Omental fat pad (tissue), 4 donors: ENCODE data around the gene UCN. TPM values are rescaled to one million over a fixed set of nuclear protein-coding genes. Genes with fewer than 3 reads are reported as not detected.
"Not testable (repeated sequence)": the region's sequence is repeated elsewhere in the genome, so short reads cannot be mapped to it uniquely, and the experiment has no call there.

Source experiments
- ATAC-seq: fragments of 150-250 bp; one replicate; pipeline ENCODE4 v1.9.1; 2016; ENCODE audit warnings: mild to moderate bottlenecking, moderate library complexity; ENCODE audit not compliant: low FRiP score
- DNase-seq: peaks from one replicate; pipeline ENCODE4 v3.0.0-alpha.2; 2019; ENCODE audit warnings: low spot score
- total RNA-seq, 4 donors: library from RNA; depleted of rRNA; stranded (reverse); fragments of >200 nt; gene quantifications; one replicate each; pipeline ENCODE4 v1.1.0, GENCODE V29; 2016
- TF ChIP-seq, protein P1 (sequence below), 3 donors: fragments of 450-650 bp; IDR thresholded peaks; one replicate each; pipeline ENCODE4 v1.5.1; 2016 to 2017; ENCODE audit warnings: antibody characterized with exemption in 3 of 3, mild to moderate bottlenecking in 3 of 3, moderate library complexity in 2 of 3

UCN gene, protein sequence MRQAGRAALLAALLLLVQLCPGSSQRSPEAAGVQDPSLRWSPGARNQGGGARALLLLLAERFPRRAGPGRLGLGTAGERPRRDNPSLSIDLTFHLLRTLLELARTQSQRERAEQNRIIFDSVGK
- total RNA-seq, result 1 to 10 TPM; 1.4 to 4.9 (median 2.3) TPM

DNA sequence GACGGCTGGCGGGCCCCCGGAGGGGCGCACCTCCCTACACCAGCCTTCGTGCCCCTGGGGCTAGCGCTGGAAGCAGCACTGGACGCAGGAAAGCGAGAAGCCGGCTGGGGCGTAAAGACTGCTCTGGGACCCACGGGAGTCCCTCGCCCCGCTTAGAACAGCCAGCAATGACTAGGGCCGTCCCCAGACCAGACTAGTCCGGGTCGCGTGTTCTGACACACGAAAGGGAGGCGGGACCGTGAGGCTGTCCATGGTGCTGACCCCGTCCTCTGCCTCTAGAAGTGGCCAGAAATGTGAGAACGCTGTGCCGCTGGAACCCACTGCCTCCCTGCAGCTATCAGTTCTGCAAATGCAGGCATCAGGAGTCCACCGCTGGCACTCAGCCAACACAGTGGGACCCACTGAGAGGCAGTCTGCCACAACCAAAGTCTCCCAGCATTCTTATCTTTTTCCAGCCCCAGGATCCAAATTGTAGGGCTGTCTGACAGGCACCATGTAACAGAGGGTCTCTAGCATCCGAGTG, at the start of gene UCN:
UCN (minus strand) TSS at position 87 of the 523 bp plus-strand sequence. CDS start 550 bp downstream, outside the sequence.
- TF ChIP-seq, protein P1, sequence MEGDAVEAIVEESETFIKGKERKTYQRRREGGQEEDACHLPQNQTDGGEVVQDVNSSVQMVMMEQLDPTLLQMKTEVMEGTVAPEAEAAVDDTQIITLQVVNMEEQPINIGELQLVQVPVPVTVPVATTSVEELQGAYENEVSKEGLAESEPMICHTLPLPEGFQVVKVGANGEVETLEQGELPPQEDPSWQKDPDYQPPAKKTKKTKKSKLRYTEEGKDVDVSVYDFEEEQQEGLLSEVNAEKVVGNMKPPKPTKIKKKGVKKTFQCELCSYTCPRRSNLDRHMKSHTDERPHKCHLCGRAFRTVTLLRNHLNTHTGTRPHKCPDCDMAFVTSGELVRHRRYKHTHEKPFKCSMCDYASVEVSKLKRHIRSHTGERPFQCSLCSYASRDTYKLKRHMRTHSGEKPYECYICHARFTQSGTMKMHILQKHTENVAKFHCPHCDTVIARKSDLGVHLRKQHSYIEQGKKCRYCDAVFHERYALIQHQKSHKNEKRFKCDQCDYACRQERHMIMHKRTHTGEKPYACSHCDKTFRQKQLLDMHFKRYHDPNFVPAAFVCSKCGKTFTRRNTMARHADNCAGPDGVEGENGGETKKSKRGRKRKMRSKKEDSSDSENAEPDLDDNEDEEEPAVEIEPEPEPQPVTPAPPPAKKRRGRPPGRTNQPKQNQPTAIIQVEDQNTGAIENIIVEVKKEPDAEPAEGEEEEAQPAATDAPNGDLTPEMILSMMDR (IDR thresholded peaks at IDR 0.05), result no peak
- DNase-seq, result no peak
- no peak for ATAC-seq

DNA sequence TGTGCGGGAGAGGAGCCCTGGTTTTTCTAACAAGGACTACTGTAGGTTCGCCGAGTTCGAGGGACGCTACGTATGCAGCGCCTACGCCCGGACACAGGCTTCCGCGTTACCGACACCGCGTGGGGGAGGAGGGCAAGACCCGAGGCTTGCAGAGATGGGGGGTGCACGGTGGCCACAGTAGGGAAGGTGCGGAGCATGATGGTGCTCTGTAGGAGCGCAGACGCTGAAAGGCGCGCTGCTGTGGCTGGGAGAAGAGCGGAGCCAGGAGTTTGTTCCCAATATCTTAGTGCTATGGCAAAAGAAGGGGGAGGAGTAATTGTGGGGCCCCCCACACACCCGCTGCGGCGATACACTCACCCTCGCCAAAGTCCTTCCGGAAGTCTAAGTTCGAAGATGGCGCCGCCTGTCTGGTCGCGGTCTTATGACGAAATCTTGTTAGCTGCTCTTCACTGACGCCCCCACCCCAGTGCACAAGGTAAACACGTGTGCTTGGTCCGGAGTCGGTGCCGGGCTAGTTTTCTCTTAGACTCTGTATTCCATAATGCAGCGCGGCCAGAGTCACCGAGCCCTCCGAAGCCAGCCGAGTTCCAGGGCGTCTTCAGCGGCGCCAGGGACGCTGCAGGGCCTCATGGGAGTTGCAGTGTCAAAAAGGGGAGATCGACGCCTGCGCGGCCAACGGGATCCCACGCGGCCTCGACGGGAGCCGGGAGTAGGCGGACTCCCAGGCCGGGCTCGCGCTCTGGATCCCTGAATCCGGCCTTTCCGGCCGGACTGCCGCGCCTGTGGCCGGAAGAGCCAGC, 48.3 kb upstream of the UCN start, which contains the start of gene GTF3C2:
GTF3C2 (minus strand) TSS at position 383 of the 800 bp plus-strand sequence. CDS start 13,210 bp downstream, outside the sequence.
- ATAC-seq, result peak; percentile 97
- peak; percentile 91 for DNase-seq
- TF ChIP-seq, protein P1 (IDR thresholded peaks at IDR 0.05), result no peak

DNA sequence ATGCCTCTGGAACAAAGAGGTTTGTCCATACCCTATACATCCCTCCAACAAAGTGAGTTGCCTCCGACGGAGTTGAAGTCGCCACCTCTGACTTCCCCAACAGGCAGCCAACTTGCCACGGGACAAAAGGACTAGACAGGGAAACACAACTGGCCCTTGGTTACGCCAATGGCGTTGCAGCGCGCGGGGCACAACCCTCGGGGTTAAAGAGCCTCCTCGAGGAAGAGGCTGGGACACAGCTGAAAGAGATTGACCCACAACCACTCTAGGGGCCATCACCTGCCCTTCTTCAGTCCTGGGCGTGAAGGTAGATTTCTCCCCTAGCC, 47.8 kb upstream of the UCN start:
- TF ChIP-seq, protein P1 (IDR thresholded peaks at IDR 0.05), result no peak
- ATAC-seq (peak; percentile 31), DNase-seq (no peak)

DNA sequence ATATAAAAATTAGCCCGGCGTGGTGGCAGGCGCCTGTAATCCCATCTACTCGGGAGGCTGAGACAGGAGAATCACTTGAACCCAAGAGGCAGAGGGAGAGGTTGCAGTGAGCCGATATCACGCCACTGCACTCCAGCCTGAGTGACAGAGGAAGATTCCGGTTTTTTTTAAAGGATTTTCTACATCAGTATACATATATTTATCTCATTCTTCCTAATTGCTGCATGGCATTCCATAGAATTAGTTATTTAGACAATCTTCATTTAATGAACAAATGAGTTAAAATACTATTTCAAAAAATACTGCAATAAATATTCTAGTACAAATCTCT, 46.3 kb upstream of the UCN start:
- TF ChIP-seq, protein P1 (IDR thresholded peaks at IDR 0.05), result no peak
- ATAC-seq (no peak), DNase-seq (no peak)

DNA sequence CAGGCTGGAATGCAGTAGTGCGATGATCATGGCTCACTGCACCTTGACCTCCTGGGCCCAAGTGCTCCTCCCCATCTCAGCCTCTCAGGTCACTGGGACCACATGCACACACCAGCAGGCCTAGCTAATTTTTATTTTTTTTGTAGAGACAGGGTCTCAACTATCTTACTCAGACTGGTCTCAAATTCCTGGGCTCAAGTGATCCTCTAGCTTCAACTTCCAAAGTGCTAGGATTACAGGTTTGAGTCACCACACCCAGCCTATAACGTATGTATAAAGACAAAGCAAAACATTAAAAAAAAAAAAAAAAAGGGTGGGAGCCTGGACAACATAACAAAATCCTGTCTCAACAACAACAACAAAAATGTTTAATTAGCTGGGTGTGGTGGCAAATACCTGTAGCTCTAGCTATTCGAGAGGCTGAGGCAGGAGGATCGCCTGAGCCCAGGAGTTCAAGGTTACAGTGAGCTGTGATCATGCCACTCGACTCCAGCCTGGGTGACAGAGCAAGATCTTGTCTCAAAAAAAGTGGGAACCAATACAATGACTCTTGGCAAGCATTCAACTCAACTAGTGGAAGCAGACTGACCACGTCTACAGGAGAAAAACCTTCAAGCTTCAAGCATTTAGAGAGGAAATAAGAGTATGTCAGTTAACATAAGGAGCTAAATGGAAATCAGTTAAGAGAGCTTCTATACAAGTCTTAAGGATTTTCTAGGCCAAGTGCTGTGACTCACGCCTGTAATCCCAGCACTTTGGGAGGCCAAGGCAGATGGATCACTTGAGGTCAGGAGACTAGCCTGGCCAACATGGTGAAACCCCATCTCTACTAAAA, 45.7 kb upstream of the UCN start:
- no peak for ATAC-seq
- TF ChIP-seq, protein P1 (IDR thresholded peaks at IDR 0.05), result no peak
- DNase-seq, result no peak

DNA sequence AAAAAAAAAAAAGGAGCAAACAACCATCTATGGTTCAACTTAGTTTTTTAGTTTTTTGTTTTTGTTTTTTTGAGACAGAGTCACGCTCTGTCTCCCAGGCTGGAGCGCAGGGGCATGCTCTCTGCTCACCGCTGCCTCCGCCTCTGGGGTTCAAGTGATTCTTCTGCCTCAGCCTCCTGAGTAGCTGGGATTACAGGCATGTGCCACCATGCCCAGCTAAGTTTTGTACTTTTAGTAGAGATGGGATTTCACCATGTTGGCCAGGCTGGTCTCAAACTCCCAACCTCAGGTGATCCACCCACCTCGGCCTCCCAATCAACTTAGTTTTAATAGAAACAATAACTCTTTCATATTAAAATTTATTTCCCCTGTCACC, 45.1 kb upstream of the UCN start:
- ATAC-seq, DNase-seq: not testable (repeated sequence)
